T-helper 9 cell (primary cell): ENCODE measurements around the gene RELN.

Experiments
- DNase-seq: peaks from one replicate; pipeline ENCODE4 v3.0.0-alpha.2; 2020

The RELN gene

GRCh38 chr7:103989785-103990767 is 618 bp upstream of the RELN start:
- DNase-seq: no peak

DNA sequence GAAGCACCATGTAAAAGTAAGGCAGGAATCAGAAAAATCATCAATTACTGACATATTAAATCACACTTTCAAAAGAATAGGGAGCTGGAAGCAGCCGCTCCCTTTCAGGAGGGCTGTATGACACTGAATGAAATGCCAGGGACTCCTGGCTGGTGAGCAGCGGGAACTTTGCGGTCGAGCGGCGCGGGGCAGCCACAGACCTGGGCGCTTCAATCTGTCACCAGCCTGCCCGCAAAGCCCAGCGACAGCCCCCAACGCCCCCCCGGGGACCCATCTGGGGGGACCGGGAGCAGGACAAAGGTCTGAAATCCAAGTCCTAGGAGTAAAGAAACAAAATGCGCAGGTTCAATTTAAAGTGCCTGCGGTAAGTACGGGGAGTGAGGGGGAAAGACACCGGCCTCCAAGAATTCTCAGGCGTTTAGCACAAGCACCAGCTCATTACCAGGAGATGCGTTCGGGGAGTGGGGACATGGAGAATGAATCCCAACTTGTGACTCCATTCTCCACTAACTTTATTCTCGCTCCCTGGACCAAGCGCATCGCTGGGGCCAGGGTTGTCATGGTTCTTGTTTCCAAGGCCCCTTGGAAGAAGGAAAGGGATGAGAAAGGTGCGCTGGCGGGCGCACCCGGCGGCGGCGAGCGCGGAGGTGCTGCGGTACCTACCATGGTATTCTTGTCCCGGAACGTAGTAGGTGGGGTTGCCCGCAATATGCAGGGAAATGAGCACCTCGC is 824 bp downstream of the RELN start:
- no peak for DNase-seq

GRCh38 chr7:103987451-103987850 is 2.0 kb downstream of the RELN start:
- DNase-seq: no peak

GRCh38 chr7:103985565-103986126 is 3.8 kb downstream of the RELN start:
- no peak for DNase-seq

DNA sequence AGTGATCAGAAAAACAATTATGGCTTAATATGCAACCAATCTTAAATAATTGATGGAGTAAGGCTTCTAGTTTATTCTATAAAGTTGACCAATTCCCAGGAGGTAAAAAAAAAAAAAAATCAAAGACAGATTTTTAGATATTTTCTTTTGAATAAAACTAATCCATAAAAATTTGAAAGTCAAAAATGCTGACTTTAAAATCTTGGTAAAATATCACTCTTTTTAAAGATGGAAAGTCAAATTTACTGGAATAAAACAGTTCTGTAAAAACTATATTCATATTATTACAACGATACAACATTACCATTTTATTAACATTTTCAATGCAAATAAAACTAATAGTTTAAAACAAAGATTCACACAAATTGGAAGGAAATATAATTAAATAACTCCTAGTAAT is 5.4 kb downstream of the RELN start:
- DNase-seq: no peak

- DNase-seq: no peak
Measured at GRCh38 chr7:103983201-103983977, 6.1 kb downstream of the RELN start.

DNA sequence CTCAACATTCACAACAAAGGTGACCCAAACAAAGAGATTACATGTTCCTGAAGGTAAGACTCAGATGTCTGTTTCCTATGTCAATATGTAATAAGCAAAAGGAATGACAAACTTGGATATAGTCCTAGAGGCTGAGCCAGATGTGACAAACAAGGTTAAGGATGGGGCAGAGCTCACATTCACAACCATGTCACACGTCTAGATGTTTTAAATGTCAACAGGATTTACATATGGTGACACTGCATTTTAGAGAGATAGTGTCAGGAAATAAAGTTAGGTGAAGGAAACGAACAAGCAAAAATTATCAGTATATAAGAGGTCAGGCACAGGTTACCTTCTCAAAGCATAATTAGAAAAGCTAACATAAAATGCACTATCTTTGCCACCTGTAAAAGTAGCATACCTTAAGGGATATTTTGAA is 8.4 kb downstream of the RELN start:
- DNase-seq: no peak

- DNase-seq: no peak
Measured at GRCh38 chr7:103972779-103973434, 16.6 kb downstream of the RELN start.

GRCh38 chr7:103967401-103967800 is 22.1 kb downstream of the RELN start:
- no peak for DNase-seq

- no peak for DNase-seq
Measured at GRCh38 chr7:103966593-103967277, 22.7 kb downstream of the RELN start.

GRCh38 chr7:103964269-103964668 is 25.2 kb downstream of the RELN start:
- DNase-seq: no peak

- DNase-seq: no peak
Measured at GRCh38 chr7:103962070-103962469, 27.4 kb downstream of the RELN start.

DNA sequence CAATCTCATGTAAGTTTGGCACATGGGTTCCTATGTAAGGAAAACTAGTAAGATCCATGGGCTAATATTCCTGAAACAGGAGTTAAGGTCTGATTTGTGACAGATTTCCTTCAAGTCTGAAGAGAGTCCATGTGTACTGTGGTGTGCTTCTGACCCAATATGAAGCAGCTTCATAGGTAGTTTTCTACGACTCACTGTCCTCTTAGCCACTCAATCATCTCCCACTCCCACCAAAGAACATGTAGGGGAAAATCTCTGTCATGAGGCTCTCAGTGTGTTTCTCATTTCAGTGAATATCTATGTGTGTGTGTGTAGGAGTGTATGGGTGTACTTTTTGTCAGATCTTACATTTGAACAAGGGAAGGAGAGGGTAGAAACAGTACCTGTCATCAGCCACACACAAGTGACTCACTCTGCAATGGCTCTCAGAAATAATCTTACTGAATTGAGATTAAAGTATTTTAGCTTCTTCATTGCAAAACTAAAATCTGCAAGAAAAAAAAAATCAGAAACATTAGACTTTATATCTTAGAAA is 31.1 kb downstream of the RELN start:
- no peak for DNase-seq

DNA sequence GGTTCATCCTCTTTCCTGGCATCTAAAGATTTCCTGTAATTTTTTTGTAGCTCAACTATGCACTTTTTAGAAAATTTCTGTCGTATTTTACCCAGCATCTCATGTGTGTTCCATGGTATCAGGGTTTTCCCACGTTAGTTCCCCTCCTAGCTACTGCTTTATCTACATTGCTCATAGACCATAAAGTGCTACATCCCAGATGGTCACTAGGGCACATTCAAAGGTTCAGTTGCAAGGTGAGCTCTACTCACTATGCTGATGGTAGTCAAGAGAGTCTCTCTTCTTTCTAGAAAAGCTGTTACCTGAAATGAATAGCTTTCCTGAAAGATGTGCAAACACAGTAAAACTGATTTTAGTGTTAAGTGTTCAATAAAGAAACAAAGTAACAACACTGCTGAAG is 33.5 kb downstream of the RELN start:
- DNase-seq: no peak

- DNase-seq: no peak
Measured at GRCh38 chr7:103952408-103952807, 37.0 kb downstream of the RELN start.

DNA sequence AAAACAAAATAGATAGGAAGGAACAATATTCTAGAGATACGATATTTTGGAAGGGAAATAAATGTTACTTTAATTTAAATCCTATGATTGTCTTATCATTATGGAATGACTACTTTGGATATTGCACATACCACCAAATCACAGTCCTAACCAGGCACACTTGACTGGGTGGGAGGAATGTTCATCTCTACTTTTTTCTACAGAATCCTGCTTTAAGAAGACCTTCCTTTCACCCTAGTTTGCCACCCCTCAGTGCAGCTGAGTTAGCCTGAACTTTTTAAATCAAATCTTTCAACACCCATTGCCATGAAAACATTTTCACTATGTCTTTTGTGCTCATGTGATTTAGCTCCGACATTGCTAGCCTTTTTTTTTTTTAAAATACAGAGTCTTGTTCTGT is 38.1 kb downstream of the RELN start:
- DNase-seq: no peak

DNA sequence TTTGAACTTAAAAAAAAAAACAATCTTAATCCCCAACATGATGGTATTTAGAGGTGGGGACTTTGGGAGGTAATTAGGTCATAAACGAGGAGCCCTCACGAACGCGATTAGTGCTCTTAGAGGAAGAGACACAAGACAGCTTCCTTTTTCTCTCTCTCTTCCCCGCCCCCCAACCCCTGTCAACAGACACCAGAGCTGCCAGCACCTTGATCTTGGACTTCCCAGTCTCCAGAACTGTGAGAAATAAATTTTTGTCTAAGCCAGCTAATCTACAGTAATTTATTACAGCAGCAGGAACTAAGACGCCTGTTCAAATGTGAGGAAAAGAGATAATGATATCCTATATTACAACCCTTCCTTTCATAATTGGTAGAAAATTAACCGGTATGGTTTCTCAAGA is 40.1 kb downstream of the RELN start:
- no peak for DNase-seq

DNA sequence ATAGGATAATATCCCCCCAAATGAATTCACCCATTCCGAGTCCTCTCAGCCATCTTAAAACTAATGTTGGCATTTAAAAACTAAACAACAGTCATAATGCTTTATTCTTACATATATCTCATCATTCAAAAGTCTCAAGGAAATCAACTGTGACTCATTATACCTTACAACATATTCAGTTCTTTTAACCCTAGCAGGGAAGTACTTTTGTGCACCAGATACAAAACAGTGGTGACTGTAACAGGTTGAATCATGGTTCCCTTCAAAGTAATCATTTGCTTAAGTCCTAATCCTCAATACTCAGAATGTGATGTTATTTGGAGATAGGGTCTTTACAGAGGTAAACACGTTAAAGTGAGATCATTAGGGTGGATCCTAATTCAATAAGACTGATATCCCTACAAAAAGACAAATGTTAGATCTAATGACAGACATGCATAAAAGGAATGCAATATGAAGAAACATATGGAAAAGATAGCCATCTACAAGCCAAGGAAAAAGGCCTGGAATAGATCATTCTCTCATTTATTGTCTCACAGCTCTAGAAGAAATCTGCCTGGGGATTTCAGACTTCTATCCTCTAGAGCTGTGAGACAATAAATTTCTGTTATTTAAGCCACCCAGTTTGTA is 42.3 kb downstream of the RELN start:
- no peak for DNase-seq

DNA sequence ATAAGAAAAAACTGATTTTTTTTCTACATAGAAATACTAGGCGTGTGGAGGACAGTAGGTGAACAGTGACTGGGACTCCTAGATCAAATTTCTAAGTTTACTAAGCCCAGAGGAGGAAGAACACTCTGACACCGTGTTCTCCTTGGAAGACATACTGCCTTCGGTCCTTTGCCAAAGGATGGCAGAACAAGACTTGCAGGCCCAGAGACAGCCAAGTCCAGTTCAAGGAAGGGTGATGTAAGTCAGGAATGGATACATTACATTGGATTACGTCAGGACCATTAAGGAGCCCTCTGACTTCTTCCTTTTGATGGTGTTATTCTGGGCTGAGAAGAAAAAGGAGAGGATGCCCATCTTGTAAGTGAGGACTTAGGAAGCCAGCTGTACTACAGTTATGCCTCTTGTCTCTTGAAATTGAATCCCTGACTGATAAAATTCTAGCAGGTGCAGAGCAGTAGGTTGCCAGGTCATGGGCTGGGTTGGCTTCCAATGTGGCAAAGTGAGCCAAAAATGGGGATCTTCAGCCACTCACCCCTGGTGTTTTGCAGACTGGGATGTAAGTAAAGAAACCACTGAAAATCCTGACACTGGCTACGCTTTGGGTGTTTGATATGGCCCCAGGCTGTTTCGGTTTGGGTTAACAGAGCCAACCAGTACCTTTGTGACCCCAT is 45.1 kb downstream of the RELN start:
- no peak for DNase-seq

- DNase-seq: no peak
Measured at GRCh38 chr7:103941976-103942375, 47.5 kb downstream of the RELN start.
